ENCODE data around the gene PAQR7.

GRCh38 chr1:25891606-25892005 is 16.1 kb upstream of the PAQR7 start:
- TF ChIP-seq, protein P1, sequence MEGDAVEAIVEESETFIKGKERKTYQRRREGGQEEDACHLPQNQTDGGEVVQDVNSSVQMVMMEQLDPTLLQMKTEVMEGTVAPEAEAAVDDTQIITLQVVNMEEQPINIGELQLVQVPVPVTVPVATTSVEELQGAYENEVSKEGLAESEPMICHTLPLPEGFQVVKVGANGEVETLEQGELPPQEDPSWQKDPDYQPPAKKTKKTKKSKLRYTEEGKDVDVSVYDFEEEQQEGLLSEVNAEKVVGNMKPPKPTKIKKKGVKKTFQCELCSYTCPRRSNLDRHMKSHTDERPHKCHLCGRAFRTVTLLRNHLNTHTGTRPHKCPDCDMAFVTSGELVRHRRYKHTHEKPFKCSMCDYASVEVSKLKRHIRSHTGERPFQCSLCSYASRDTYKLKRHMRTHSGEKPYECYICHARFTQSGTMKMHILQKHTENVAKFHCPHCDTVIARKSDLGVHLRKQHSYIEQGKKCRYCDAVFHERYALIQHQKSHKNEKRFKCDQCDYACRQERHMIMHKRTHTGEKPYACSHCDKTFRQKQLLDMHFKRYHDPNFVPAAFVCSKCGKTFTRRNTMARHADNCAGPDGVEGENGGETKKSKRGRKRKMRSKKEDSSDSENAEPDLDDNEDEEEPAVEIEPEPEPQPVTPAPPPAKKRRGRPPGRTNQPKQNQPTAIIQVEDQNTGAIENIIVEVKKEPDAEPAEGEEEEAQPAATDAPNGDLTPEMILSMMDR (IDR thresholded peaks at IDR 0.05; ENCODE audit: low read depth, low read length, poor library complexity, severe bottlenecking), result no peak
- no peak for TF ChIP-seq EZH2phosphoT487 (IDR thresholded peaks at IDR 0.05; ENCODE audit: borderline replicate concordance, low read length)

All from DOHH2 (cell line).